Right renal cortex interstitium (tissue), 3 donors: Measurements from ENCODE around the gene ERC1. TPM values are rescaled to one million over a fixed set of nuclear protein-coding genes. Genes with fewer than 3 reads are reported as not detected.

Experiments used
- DNase-seq, 3 donors: peaks; one replicate each; pipeline ENCODE4 v3.0.0-alpha.2; 2013; ENCODE audit warnings: low read depth in 3 of 3, low spot score in 2 of 3
- polyA plus RNA-seq, 3 donors: library from polyadenylated mRNA; unstranded; fragments of 120-200 nt; gene quantifications; one replicate each; pipeline ENCODE4 v1.2.1, GENCODE V29; 2013; ENCODE audit not compliant: insufficient read length in 3 of 3

ERC1 gene
- polyA plus RNA-seq, 3 donors = 39.5 to 44.9 (median 40.3) TPM

- no peak for DNase-seq
Observed at GRCh38 chr12:1542599-1542998, 551.6 kb downstream of the ERC1 start.

DNA sequence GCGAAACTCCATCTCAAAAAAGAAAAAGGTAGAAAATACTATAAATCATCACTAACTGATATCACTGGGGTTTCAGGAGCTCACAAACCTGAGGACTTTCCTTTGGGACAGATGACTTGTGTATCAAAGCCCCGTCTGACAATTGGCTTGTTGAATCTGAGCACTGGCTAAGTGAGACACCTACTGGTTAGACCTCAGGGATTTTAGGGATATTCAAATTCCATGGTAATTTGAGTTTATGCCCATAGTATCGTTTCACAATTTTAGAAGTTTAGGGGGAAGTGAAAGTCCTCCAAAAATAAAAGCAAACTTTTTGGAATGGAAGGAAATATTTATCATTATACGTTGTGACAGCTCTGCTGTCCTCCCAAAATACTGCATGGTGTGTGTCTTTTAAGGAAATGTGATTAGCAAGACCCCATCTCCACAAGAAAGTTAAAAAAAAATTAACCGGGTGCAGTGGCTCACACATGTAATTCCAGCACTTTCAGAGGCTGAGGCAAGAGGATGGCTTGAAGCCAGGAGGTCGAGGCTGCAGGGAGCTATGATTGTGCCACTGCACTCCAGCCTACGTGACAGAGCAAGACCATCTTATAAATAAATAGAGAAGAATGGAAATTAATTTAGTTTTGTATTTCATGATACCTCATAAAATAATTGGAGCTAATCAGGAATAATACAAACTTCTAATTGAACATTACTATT lies 554.1 kb downstream of the ERC1 start:
- DNase-seq = no peak

Other genes with a start within 250 kb of the ERC1 start
- 100 to 1,000 TPM in 2 of 3 donors, 10 to 100 TPM in 1; 98.8 to 120 (median 116) TPM for gene WNK1, start 238.6 kb upstream of the ERC1 start, polyA plus RNA-seq
- gene RAD52, start 41.5 kb upstream of the ERC1 start, polyA plus RNA-seq = 10 to 100 TPM; 22.3 to 26.0 (median 24.5) TPM